DOHH2 (cell line): ENCODE data around the gene ST6GAL1.
A peak's percentile ranks its signal among the peaks of the same experiment; 100 is the strongest.

Experiments used
- H3F3A ChIP-seq: fragments of 200-600 bp; sonication (generic), shearing (Covaris generic); 2 replicates; pipeline ENCODE4 v1.6.0; 2016; ENCODE audit warnings: antibody characterized with exemption, mild to moderate bottlenecking; ENCODE audit not compliant: control insufficient read depth, insufficient read depth
- H3K27ac ChIP-seq: fragments of 200-600 bp; sonication (generic); 2 replicates; pipeline ENCODE4 v1.5.1; 2014; ENCODE audit warnings: low read depth, mild to moderate bottlenecking, low read length, moderate library complexity
- H3K27me3 ChIP-seq: fragments of 200-600 bp; sonication (generic); 2 replicates; pipeline ENCODE4 v1.6.1; 2014; ENCODE audit warnings: mild to moderate bottlenecking, low read length, mixed read lengths; ENCODE audit not compliant: control insufficient read depth
- H3K36me3 ChIP-seq: fragments of 200-600 bp; sonication (generic); 2 replicates; pipeline ENCODE4 v1.6.1; 2014; ENCODE audit warnings: mild to moderate bottlenecking, low read length, moderate library complexity, mixed read lengths; ENCODE audit not compliant: control insufficient read depth
- H3K4me1 ChIP-seq: fragments of 200-600 bp; sonication (generic); 2 replicates; pipeline ENCODE4 v1.6.1; 2014; ENCODE audit warnings: mild to moderate bottlenecking, low read length, mixed read lengths; ENCODE audit not compliant: control insufficient read depth
- H3K4me2 ChIP-seq: fragments of 200-600 bp; sonication (generic); 2 replicates; pipeline ENCODE4 v1.6.0; 2014; ENCODE audit warnings: mild to moderate bottlenecking, low read length, moderate library complexity
- H3K4me3 ChIP-seq: fragments of 200-600 bp; sonication (generic); 2 replicates; pipeline ENCODE4 v1.5.1; 2014; ENCODE audit warnings: mild to moderate bottlenecking, low read length, mixed read lengths
- H3K79me2 ChIP-seq: fragments of 200-600 bp; sonication (generic); 2 replicates; pipeline ENCODE4 v1.6.1; 2014; ENCODE audit warnings: mild to moderate bottlenecking, low read length, mixed read lengths; ENCODE audit not compliant: control insufficient read depth
- H3K9me2 ChIP-seq: fragments of 200-600 bp; sonication (generic); replicated peaks from 2 replicates; pipeline ENCODE4 v1.6.1; 2014; ENCODE audit warnings: mild to moderate bottlenecking, low read length, mixed read lengths; ENCODE audit not compliant: control insufficient read depth
- H3K9me3 ChIP-seq: fragments of 200-600 bp; sonication (generic); 2 replicates; pipeline ENCODE4 v1.6.1; 2014; ENCODE audit warnings: antibody characterized with exemption, low read length, mixed read lengths; ENCODE audit not compliant: control insufficient read depth, insufficient read depth
- H4K20me1 ChIP-seq: fragments of 200-600 bp; sonication (generic); 2 replicates; pipeline ENCODE4 v1.6.0; 2014; ENCODE audit warnings: low read depth, mild to moderate bottlenecking, antibody characterized with exemption, low read length, moderate library complexity; ENCODE audit not compliant: control insufficient read depth, insufficient read depth
- CTCF ChIP-seq: fragments of 200-600 bp; sonication (generic); IDR thresholded peaks from one replicate; pipeline ENCODE4 v1.5.1; 2014; ENCODE audit warnings: antibody characterized with exemption, mild to moderate bottlenecking, low read depth, low read length; ENCODE audit not compliant: poor library complexity, severe bottlenecking
- EZH2phosphoT487 ChIP-seq: fragments of 200-600 bp; sonication (generic); IDR thresholded peaks from 2 replicates; pipeline ENCODE4 v1.6.1; 2017; ENCODE audit warnings: borderline replicate concordance, mild to moderate bottlenecking, antibody characterized with exemption, low read length, moderate library complexity, mixed read lengths

Gene ST6GAL1

GRCh38 chr3:187016639-187017345, 86.5 kb downstream of the ST6GAL1 start:
- Histone ChIP-seq H3F3A (peaks cover 61% of the 10 kb centered on the region), H3K9me3 (no peaks in the 10 kb centered on the region), H3K9me2 (no peaks in the 10 kb centered on the region), H3K4me3 (peak overlapping the region; percentile 68), H4K20me1 (no peaks in the 10 kb centered on the region), H3K36me3 (peaks cover 82% of the 10 kb centered on the region), H3K4me1 (peaks cover 100% of the 10 kb centered on the region), H3K4me2 (peak overlapping the region; percentile 85), H3K27me3 (no peaks in the 10 kb centered on the region), H3K27ac (peak overlapping the region; percentile 98), H3K79me2 (peaks cover 99% of the 10 kb centered on the region)
- no peak for TF ChIP-seq CTCF
- TF ChIP-seq EZH2phosphoT487, result no peak

DNA sequence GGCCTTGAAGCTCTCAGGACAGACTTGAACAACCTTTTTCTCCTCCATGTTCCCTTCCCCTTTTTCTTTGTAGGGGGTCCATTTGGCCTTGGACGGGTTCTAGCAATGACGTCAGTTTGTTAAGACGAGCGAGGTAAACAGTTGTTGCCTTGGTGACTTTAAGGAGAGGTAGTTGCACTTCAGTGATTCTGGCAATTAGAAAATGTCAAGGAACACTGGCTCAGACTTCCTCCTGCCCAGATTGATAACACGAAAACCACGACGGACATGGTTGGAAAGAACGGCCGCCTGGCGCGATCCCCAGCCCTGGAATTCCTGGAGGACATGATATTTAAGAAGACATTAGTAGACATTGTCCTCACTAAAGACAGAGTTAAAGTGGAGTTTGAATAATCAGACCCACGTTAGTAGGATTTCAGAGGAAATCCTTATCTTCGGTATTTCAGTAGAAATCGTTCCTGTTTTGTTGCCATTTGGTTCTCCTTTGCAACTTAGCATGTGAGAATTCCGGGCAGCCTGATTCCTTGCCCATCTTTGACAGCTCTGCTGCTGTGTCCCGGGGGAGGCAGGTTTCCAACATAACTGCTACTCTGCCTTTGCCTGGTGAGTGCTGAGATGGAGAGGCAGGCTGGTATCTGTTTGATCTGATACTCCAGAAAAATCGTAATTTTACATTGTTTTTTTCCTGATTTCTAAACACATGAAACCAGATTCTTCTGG, 87.3 kb downstream of the ST6GAL1 start:
- peak overlapping the region; percentile 68 for H3K4me3 ChIP-seq
- TF ChIP-seq EZH2phosphoT487, result no peak
- no peak for TF ChIP-seq CTCF
- H3K79me2 ChIP-seq, result peaks cover 100% of the 10 kb centered on the region

DNA sequence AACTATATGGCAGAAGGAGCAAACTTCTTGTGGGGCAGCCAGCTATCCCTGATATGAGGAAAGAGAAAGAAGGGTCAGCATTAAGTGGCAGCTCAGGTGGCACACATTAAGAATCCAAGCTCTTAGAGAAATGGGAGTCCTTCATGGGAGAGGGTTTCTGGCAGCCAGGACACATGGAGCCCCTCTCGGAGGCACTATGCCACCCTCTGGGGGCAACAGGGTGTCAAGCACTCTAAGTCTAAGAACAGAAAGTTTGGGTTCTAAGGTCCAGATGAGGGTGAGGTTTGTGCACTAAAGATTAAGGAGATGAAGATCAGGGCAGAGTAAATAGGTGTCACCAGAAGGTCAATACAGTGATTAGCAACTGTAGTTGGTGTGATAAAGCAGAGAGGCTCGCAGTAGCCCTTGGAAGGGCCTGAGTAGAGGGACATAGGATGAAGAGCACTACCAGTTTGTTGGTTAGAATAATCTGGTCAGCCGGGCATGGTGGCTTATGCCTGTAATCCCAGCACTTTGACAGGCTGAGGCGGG, 89.3 kb downstream of the ST6GAL1 start:
- Histone ChIP-seq H3K36me3 (peaks cover 77% of the 10 kb centered on the region), H3K4me1 (peaks cover 92% of the 10 kb centered on the region), H3K4me3 (peak overlapping the region; percentile 77), H3F3A (peaks cover 51% of the 10 kb centered on the region), H3K27me3 (no peaks in the 10 kb centered on the region), H3K4me2 (peak overlapping the region; percentile 85), H3K27ac (peak overlapping the region; percentile 98), H3K9me3 (no peaks in the 10 kb centered on the region), H4K20me1 (no peaks in the 10 kb centered on the region), H3K79me2 (peaks cover 92% of the 10 kb centered on the region), H3K9me2 (no peaks in the 10 kb centered on the region)
- TF ChIP-seq CTCF (peak; percentile 63), EZH2phosphoT487 (no peak)

More for the DNA sequence above, 87.3 kb downstream of the ST6GAL1 start:
- Histone ChIP-seq H3K4me2 (peak overlapping the region; percentile 85), H3K9me2 (no peaks in the 10 kb centered on the region), H4K20me1 (no peaks in the 10 kb centered on the region), H3K4me1 (peaks cover 100% of the 10 kb centered on the region), H3K27ac (peak overlapping the region; percentile 98), H3K9me3 (no peaks in the 10 kb centered on the region), H3F3A (peaks cover 59% of the 10 kb centered on the region), H3K36me3 (peaks cover 86% of the 10 kb centered on the region), H3K27me3 (no peaks in the 10 kb centered on the region)
